Measurements from ENCODE around the gene PGLYRP4.

Gene PGLYRP4, protein sequence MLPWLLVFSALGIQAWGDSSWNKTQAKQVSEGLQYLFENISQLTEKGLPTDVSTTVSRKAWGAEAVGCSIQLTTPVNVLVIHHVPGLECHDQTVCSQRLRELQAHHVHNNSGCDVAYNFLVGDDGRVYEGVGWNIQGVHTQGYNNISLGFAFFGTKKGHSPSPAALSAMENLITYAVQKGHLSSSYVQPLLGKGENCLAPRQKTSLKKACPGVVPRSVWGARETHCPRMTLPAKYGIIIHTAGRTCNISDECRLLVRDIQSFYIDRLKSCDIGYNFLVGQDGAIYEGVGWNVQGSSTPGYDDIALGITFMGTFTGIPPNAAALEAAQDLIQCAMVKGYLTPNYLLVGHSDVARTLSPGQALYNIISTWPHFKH

DNA sequence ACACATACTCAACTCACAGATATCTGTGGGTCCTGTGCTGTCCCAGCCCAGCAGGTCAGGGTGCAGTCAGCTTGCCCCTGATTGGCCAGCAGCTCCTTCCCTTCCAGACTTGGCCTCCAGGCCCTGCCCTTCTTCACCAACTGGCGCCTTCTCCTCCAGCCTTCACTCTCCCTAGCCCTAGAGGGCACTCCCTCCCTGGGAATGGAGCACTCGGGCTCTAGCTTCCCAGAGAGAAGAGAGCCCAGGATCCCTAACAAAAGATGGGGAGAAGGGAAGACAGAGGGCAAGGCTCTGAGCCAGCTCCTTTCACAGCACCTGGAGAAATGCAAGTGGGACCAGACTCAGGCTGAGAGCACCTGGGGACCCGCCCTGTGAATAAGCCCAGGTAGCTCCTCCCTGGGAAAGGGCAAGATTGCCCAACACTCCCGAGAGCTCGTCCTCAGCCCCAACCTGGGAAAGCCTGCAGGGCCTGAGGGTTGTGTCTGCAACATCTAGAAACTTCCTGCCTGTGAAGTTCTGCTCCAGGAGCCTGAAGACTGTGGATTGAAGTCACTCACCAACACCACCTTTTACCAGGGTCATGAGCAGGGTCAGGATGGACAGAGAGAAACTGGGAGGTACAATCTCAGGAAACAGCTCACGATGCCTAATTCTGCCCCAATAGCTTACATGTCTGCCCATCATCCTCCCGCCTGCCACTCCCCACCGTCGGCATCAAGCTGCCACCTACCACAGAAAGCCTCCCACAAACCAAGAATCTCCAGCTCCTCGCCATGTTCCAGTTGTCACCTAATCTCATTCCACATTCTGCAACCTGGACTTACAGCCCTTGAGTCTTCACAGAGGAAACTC, at the start of gene PGLYRP4:
PGLYRP4 (minus strand) TSS at position 331 of the 852 bp plus-strand sequence. CDS start 909 bp downstream, outside the sequence.
- no peak within 1 kb of the TSS for H3K4me3 ChIP-seq (ENCODE audit: low read depth in 1 of 2, low read length in 2 of 2)
- no peak within 1 kb of the TSS for H3K27ac ChIP-seq (ENCODE audit: low read depth, low read length)
- H3K27me3 ChIP-seq (ENCODE audit: control insufficient read depth in 1 of 2, insufficient read depth in 2 of 2, low read length in 2 of 2), result peaks cover 6 to 13% of the 10 kb centered on the region in 2 donors
- no peaks in the 10 kb centered on the region for H3K9me3 ChIP-seq (ENCODE audit: low read length)
- no peak within 1 kb of the TSS for H3K9ac ChIP-seq (ENCODE audit: low read length)
- H3K4me1 ChIP-seq (ENCODE audit: insufficient read depth, low read length), result no peaks in the 10 kb centered on the region
- no peaks in the 10 kb centered on the region for H3K36me3 ChIP-seq (ENCODE audit: insufficient read depth, low read length)

DNA sequence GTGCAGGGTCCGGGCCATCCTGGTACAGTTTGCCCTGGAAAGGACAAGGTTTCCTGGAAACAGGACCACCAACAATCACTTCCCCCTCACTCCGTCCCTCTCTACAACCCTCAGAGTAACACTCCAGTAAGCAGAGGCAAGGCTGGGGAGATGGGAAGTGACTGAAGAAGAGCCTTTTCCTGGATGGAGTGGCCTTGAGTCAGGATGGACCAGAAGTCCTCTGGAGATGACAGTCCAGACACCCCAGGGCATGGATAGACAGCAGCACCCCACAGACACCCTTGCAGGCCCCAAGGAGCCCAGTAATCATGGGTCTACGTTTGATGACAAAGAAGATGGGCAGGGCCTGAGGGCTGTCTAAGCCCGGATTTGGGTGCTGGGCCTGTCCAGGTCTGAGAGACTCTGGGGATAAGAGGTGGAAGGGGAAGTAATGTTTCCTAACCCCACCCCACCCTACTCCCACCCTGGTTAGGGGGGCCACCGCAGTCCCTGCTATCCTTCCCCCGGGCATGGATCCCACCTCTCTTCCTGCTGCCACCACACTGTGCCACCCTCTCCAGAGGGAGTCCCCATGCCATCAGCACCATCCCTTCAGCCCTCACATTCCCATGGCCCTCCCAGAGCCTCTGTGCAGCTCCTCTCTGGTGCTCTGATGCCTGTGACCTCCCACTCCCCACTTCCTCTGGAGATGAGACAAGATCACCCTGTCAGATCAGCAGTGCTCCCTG, 49.4 kb upstream of the PGLYRP4 start:
- Histone ChIP-seq H3K4me3 (ENCODE audit: low read depth in 1 of 2, low read length in 2 of 2) (no peak overlapping the region), H3K9ac (ENCODE audit: low read length) (no peak overlapping the region), H3K27me3 (ENCODE audit: control insufficient read depth in 1 of 2, insufficient read depth in 2 of 2, low read length in 2 of 2) (no peaks in the 10 kb centered on the region), H3K27ac (ENCODE audit: low read depth, low read length) (no peak overlapping the region), H3K4me1 (ENCODE audit: insufficient read depth, low read length) (no peaks in the 10 kb centered on the region), H3K9me3 (ENCODE audit: low read length) (no peaks in the 10 kb centered on the region), H3K36me3 (ENCODE audit: insufficient read depth, low read length) (no peaks in the 10 kb centered on the region)

DNA sequence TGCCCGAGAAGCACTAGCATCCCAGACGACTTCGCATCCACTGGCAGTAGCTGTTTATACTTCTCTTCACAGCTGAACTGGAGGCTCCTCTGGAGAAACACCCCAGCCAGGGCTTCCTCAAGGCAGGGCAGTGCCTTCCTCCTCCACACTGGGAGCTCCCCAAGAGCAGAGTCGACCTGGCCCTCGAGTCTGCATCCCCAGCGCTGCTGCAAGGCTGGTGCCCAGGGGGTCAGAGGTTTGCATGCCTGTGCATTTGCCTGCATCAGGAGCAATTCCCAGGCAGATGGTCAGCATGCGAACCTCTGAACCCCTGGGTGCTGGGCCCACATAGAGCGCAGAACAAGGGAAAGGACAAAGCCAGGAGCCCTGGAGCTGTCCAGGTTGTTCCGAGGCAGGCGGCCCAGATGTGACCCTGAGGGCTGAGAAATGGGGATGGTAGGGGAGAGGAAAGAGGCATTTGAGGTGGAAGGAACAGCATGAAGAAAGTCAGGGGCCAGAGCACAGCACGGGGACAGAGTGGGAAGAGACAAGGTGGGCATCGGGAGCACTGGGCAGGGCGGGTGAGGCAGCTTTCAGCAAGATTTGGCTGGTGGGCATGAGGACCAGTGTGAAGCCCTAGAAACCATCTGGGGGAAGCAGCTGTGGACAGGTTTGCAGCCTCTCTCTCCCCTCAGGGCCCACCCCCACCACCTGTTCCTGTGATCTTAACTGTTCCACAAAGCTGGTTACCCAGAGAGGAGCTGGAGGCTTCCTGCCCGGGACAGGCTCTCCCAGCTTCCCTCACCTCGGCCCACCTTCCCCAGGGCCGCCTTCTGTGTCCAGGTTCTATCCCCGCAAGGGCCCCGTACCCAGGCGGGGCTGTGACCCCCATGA, 48.6 kb upstream of the PGLYRP4 start:
- H3K36me3 ChIP-seq (ENCODE audit: insufficient read depth, low read length), result no peaks in the 10 kb centered on the region
- no peaks in the 10 kb centered on the region for H3K9me3 ChIP-seq (ENCODE audit: low read length)
- H3K27me3 ChIP-seq (ENCODE audit: control insufficient read depth in 1 of 2, insufficient read depth in 2 of 2, low read length in 2 of 2), result no peaks in the 10 kb centered on the region
- no peaks in the 10 kb centered on the region for H3K4me1 ChIP-seq (ENCODE audit: insufficient read depth, low read length)
- no peak overlapping the region for H3K9ac ChIP-seq (ENCODE audit: low read length)
- no peak overlapping the region for H3K27ac ChIP-seq (ENCODE audit: low read depth, low read length)
- no peak overlapping the region for H3K4me3 ChIP-seq (ENCODE audit: low read depth in 1 of 2, low read length in 2 of 2)

DNA sequence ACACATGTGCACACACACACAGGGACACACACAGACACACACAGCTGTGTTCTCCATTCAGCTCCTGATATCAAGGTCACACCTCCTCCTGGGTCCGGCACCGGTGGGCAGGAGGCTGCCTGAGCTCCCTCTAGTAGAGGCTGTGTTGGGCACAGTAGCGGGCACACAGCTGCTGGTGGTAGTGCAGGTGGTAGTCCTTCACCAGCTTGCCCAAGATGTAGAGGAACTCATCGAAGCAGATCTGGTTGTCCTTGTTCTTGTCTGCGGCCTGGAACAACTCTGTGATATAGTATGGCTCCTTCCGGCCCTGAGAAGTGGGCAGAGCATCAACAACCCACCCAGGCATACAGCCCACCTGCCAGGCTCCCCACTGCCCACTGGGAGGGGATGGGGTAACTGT, 47.8 kb upstream of the PGLYRP4 start:
- no peak overlapping the region for H3K4me3 ChIP-seq (ENCODE audit: low read depth in 1 of 2, low read length in 2 of 2)
- no peaks in the 10 kb centered on the region for H3K9me3 ChIP-seq (ENCODE audit: low read length)
- H3K4me1 ChIP-seq (ENCODE audit: insufficient read depth, low read length), result no peaks in the 10 kb centered on the region
- no peaks in the 10 kb centered on the region for H3K36me3 ChIP-seq (ENCODE audit: insufficient read depth, low read length)
- no peak overlapping the region for H3K27ac ChIP-seq (ENCODE audit: low read depth, low read length)
- H3K27me3 ChIP-seq (ENCODE audit: control insufficient read depth in 1 of 2, insufficient read depth in 2 of 2, low read length in 2 of 2), result no peaks in the 10 kb centered on the region
- H3K9ac ChIP-seq (ENCODE audit: low read length), result no peak overlapping the region

DNA sequence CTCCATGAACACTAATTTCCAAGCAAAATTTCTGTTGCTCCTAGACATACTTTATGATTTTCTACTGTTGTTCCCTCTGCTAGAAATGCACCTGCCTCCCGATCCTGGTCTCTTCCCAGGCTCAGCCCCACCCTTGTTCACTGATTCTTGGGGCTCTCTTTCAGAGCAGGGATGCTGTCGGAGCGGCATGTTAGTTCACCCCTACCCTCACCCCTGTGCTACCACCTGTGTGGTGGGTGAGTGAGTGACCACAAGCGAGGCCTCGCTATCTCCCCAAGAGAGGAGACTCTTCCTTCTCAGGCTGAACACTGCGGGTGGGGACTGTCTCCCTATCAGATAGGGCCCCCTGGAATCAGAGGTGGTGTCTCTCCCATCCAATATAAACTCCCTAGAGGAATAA, 47.1 kb upstream of the PGLYRP4 start:
- H3K9ac ChIP-seq (ENCODE audit: low read length), result no peak overlapping the region
- no peak overlapping the region for H3K27ac ChIP-seq (ENCODE audit: low read depth, low read length)
- H3K9me3 ChIP-seq (ENCODE audit: low read length), result no peaks in the 10 kb centered on the region
- no peak overlapping the region for H3K4me3 ChIP-seq (ENCODE audit: low read depth in 1 of 2, low read length in 2 of 2)
- H3K27me3 ChIP-seq (ENCODE audit: control insufficient read depth in 1 of 2, insufficient read depth in 2 of 2, low read length in 2 of 2), result no peaks in the 10 kb centered on the region
- H3K4me1 ChIP-seq (ENCODE audit: insufficient read depth, low read length), result no peaks in the 10 kb centered on the region
- H3K36me3 ChIP-seq (ENCODE audit: insufficient read depth, low read length), result no peaks in the 10 kb centered on the region

DNA sequence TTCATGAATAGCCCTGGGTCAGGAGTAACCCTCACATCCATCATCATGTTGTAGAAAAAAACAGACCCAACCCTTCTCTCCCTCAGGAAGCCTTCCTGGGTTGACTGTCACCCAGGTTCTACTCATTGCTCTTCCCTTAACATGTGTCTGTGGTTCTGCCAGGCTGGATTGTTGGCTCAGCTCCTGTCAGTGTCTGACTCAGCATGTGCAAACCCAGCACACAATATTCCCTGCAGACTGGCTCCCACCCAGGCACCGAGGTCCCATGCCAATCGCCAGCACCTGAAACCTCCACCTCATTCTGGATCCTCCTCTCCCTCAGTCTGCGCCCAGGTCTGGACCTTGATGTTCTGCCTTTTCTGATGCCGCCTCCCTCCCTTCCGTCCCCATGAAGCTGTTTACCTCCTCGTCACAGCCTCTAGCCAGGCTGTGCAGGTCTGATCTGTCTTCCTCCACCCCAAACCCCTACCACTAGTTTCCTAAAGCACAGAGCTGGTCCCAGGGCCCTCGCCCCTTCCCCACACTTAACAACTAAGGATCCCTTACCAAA, 46.6 kb upstream of the PGLYRP4 start:
- Histone ChIP-seq H3K27me3 (ENCODE audit: control insufficient read depth in 1 of 2, insufficient read depth in 2 of 2, low read length in 2 of 2) (no peaks in the 10 kb centered on the region), H3K4me3 (ENCODE audit: low read depth in 1 of 2, low read length in 2 of 2) (no peak overlapping the region), H3K9ac (ENCODE audit: low read length) (no peak overlapping the region), H3K4me1 (ENCODE audit: insufficient read depth, low read length) (no peaks in the 10 kb centered on the region), H3K36me3 (ENCODE audit: insufficient read depth, low read length) (no peaks in the 10 kb centered on the region), H3K9me3 (ENCODE audit: low read length) (no peaks in the 10 kb centered on the region), H3K27ac (ENCODE audit: low read depth, low read length) (no peak overlapping the region)

DNA sequence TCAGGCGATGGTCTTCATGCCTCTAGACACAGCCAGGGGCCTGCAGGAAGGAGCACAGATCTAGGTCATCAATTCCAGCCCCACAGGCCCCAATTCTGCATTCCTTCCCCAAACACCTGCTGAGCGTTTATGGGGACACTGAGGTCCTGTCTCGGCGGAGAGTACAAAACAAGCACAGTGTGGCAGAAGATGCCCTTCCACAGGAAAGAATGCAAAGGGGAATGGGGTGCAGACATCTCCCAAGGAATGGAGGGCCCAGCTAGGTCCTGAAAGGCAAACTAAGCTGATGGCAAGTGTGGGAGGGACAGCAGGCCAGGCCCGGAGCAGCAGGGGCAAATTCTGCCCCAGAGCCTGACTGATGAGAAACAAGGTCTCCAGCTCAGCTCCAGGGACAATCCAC, 45.8 kb upstream of the PGLYRP4 start:
- Histone ChIP-seq H3K27ac (ENCODE audit: low read depth, low read length) (no peak overlapping the region), H3K4me1 (ENCODE audit: insufficient read depth, low read length) (no peaks in the 10 kb centered on the region), H3K36me3 (ENCODE audit: insufficient read depth, low read length) (no peaks in the 10 kb centered on the region), H3K9me3 (ENCODE audit: low read length) (no peaks in the 10 kb centered on the region), H3K9ac (ENCODE audit: low read length) (no peak overlapping the region), H3K4me3 (ENCODE audit: low read depth in 1 of 2, low read length in 2 of 2) (no peak overlapping the region), H3K27me3 (ENCODE audit: control insufficient read depth in 1 of 2, insufficient read depth in 2 of 2, low read length in 2 of 2) (no peaks in the 10 kb centered on the region)

DNA sequence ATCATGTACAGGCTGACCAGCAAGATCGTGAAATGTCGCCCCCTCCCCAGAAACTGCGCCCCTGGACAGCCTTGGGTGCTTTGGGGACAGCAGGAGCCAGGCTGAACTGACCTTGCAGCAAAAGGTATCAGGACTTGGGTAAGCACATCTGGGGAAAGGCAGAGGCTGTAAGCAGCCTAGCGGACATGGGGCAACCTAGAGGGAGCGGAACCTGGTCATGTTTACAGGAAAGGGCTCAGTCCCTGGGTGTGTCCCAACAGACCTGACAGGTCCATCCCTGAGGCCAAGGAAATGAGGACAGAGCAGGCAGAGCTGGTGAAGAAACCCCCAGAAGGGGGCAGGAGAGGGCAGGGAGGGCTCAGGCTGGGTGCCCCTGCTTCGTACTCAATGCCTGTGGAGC, 45.3 kb upstream of the PGLYRP4 start:
- Histone ChIP-seq H3K27ac (ENCODE audit: low read depth, low read length) (no peak overlapping the region), H3K36me3 (ENCODE audit: insufficient read depth, low read length) (no peaks in the 10 kb centered on the region), H3K4me3 (ENCODE audit: low read depth in 1 of 2, low read length in 2 of 2) (no peak overlapping the region), H3K27me3 (ENCODE audit: control insufficient read depth in 1 of 2, insufficient read depth in 2 of 2, low read length in 2 of 2) (no peaks in the 10 kb centered on the region), H3K9ac (ENCODE audit: low read length) (no peak overlapping the region), H3K9me3 (ENCODE audit: low read length) (no peaks in the 10 kb centered on the region), H3K4me1 (ENCODE audit: insufficient read depth, low read length) (no peaks in the 10 kb centered on the region)

DNA sequence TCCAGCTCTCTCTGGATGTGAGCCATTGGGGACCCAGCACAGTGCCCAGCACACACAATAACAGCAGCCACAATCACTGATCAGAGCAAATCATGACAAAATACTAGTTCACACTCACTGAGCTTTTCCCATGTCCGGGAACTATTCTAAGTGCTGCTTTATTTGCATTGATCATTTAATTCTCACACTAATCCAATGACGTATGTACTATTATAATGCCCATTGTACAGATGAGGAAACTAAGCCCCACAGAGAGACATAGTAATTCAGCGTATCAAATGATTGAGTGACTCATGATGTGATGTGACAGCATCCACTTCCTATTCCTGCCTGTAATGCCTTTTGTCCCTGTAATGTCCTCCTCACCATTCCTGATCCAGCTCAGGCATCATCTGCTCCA, 44.2 kb upstream of the PGLYRP4 start:
- Histone ChIP-seq H3K9me3 (ENCODE audit: low read length) (no peaks in the 10 kb centered on the region), H3K36me3 (ENCODE audit: insufficient read depth, low read length) (no peaks in the 10 kb centered on the region), H3K27ac (ENCODE audit: low read depth, low read length) (no peak overlapping the region), H3K4me1 (ENCODE audit: insufficient read depth, low read length) (no peaks in the 10 kb centered on the region), H3K4me3 (ENCODE audit: low read depth in 1 of 2, low read length in 2 of 2) (no peak overlapping the region), H3K27me3 (ENCODE audit: control insufficient read depth in 1 of 2, insufficient read depth in 2 of 2, low read length in 2 of 2) (no peaks in the 10 kb centered on the region), H3K9ac (ENCODE audit: low read length) (no peak overlapping the region)

DNA sequence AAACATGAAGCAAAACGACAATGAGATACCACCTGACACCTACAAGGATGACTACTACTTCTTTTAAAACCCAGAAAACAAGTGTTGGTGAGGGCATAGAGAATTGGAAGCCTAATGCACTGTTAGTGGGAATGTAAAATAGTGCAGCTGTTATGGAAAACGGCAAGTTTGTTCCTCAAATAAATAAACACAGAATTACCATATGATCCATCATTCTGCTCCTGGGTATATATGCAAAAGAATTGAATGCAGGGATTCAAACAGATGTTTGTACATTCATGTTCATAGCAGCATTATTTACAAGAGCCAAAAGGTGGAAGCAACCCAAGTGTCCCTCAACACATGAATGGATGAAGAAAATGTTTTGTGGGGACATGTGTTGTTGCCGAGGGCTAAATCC, 43.6 kb upstream of the PGLYRP4 start:
- Histone ChIP-seq H3K4me1 (ENCODE audit: insufficient read depth, low read length) (no peaks in the 10 kb centered on the region), H3K27ac (ENCODE audit: low read depth, low read length) (no peak overlapping the region), H3K9ac (ENCODE audit: low read length) (no peak overlapping the region), H3K36me3 (ENCODE audit: insufficient read depth, low read length) (no peaks in the 10 kb centered on the region), H3K27me3 (ENCODE audit: control insufficient read depth in 1 of 2, insufficient read depth in 2 of 2, low read length in 2 of 2) (no peaks in the 10 kb centered on the region), H3K9me3 (ENCODE audit: low read length) (no peaks in the 10 kb centered on the region), H3K4me3 (ENCODE audit: low read depth in 1 of 2, low read length in 2 of 2) (no peak overlapping the region)

Measured in muscle layer of colon (tissue), 2 donors.